G401 (cell line): ENCODE results near the gene POU2F2. TPM values are rescaled to one million over a fixed set of nuclear protein-coding genes. Genes with fewer than 3 reads are reported as not detected.

Experiments used
- DNase-seq: peaks from one replicate; pipeline ENCODE4 v3.0.0-alpha.2; 2015; ENCODE audit warnings: low spot score
- in situ Hi-C: cut with HindIII; loops from 2 replicates; pipeline ENCODE4 v1.10.0; 2016; ENCODE audit warnings: low sequenced_read_pairs, mixed read lengths
- total RNA-seq: library from RNA; depleted of rRNA; stranded (reverse); fragments of >200 nt; shearing (Covaris generic); gene quantifications from 2 replicates; pipeline ENCODE4 v1.2.3, GENCODE V29; 2014

Gene POU2F2
- total RNA-seq, 1 experiment from 2014 or later, result not detected

- peak; percentile 67 for DNase-seq
Measured at GRCh38 chr19:42069619-42070351, 62.5 kb downstream of the POU2F2 start, which contains the start of gene GRIK5. Gene GRIK5 (minus strand): TSS chr19:42070206. CDS start chr19:42065770, 4,436 bp downstream.

GRCh38 chr19:42068756-42069571, 63.3 kb downstream of the POU2F2 start:
- in situ Hi-C loops, result no loop called here
- peak; percentile 28 for DNase-seq

More at GRCh38 chr19:42069619-42070351, 62.5 kb downstream of the POU2F2 start, which contains the start of gene GRIK5:
- in situ Hi-C loops, result no loop called here

GRCh38 chr19:42068361-42068755, 63.9 kb downstream of the POU2F2 start:
- peak; percentile 50 for DNase-seq
- in situ Hi-C loops, result no loop called here

GRCh38 chr19:42067315-42067888, 64.8 kb downstream of the POU2F2 start:
- in situ Hi-C loops, result no loop called here
- peak; percentile 64 for DNase-seq

GRCh38 chr19:42066075-42066754, 66.0 kb downstream of the POU2F2 start:
- peak; percentile 74 for DNase-seq
- in situ Hi-C loops, result no loop called here

- in situ Hi-C loops, result no loop called here
- DNase-seq, result no peak
Measured at GRCh38 chr19:42065511-42065910, 66.7 kb downstream of the POU2F2 start.

GRCh38 chr19:42065051-42065450, 67.2 kb downstream of the POU2F2 start:
- no peak for DNase-seq
- in situ Hi-C loops, result no loop called here

- in situ Hi-C loops, result no loop called here
- no peak for DNase-seq
Measured at GRCh38 chr19:42064432-42064831, 67.8 kb downstream of the POU2F2 start.

GRCh38 chr19:42062381-42062780, 69.9 kb downstream of the POU2F2 start:
- no peak for DNase-seq
- in situ Hi-C loops, result no loop called here

GRCh38 chr19:42060117-42060516, 72.1 kb downstream of the POU2F2 start:
- in situ Hi-C loops, result no loop called here
- DNase-seq, result no peak

GRCh38 chr19:42059196-42059595, 73.0 kb downstream of the POU2F2 start:
- no peak for DNase-seq
- in situ Hi-C loops, result no loop called here

- in situ Hi-C loops, result no loop called here
- DNase-seq, result peak; percentile 72
Measured at GRCh38 chr19:42057846-42058245, 74.4 kb downstream of the POU2F2 start.

GRCh38 chr19:42054205-42054604, 78.0 kb downstream of the POU2F2 start:
- in situ Hi-C loops, result no loop called here
- no peak for DNase-seq

- in situ Hi-C loops, result no loop called here
Measured at GRCh38 chr19:42053037-42053935, 79.0 kb downstream of the POU2F2 start.

GRCh38 chr19:42052241-42052863, 79.9 kb downstream of the POU2F2 start:
- DNase-seq, result peak; percentile 61
- in situ Hi-C loops, result no loop called here

More at GRCh38 chr19:42053037-42053935, 79.0 kb downstream of the POU2F2 start:
- no peak for DNase-seq

- DNase-seq, result no peak
- in situ Hi-C loops, result no loop called here
Measured at GRCh38 chr19:42051166-42052115, 80.8 kb downstream of the POU2F2 start.

GRCh38 chr19:42048992-42049391, 83.3 kb downstream of the POU2F2 start:
- no peak for DNase-seq
- in situ Hi-C loops, result no loop called here
